ENCODE results near the gene OSBPL5.

GRCh38 chr11:3087373-3087772 is 77.7 kb downstream of the OSBPL5 start:
- TF ChIP-seq CTCF (IDR thresholded peaks at IDR 0.05), result no peak
- no peak for TF ChIP-seq POLR2AphosphoS5 (IDR thresholded peaks at IDR 0.05)
- TF ChIP-seq POLR2A (IDR thresholded peaks at IDR 0.05), result no peak
